Esophagus muscularis mucosa (tissue), 4 donors: ENCODE results near the gene ZSWIM4. TPM values are rescaled to one million over a fixed set of nuclear protein-coding genes. Genes with fewer than 3 reads are reported as not detected.

ENCODE experiments used
- DNase-seq: peaks from one replicate; pipeline ENCODE4 v3.0.0-alpha.2; 2017; ENCODE audit errors: extremely low spot score
- H3K27ac ChIP-seq, 4 donors: fragments of 200-600 bp; sonication (generic); replicated peaks in 1 of 4; 1 replicate in 3 of 4; 2 replicates in 1 of 4; pipeline ENCODE4 v1.5.1; 2016 to 2019; ENCODE audit warnings: mild to moderate bottlenecking in 1 of 4
- H3K27me3 ChIP-seq, 4 donors: fragments of 200-600 bp; sonication (generic); one replicate each; pipeline versions ENCODE4 v1.5.1 to v1.6.0; 2016 to 2019
- H3K36me3 ChIP-seq, 4 donors: fragments of 200-600 bp; sonication (generic); one replicate each; pipeline ENCODE4 v1.5.1; 2016 to 2019
- H3K4me1 ChIP-seq, 4 donors: fragments of 200-600 bp; sonication (generic); one replicate each; pipeline ENCODE4 v1.5.1; 2016 to 2019
- H3K4me3 ChIP-seq, 4 donors: fragments of 200-600 bp; sonication (generic); 1 replicate in 2 of 4; 2 replicates in 2 of 4; pipeline ENCODE4 v1.5.1; 2016 to 2019; ENCODE audit warnings: mild to moderate bottlenecking in 4 of 4, moderate library complexity in 1 of 4
- H3K9me3 ChIP-seq, 4 donors: fragments of 200-600 bp; sonication (generic); 1 replicate in 3 of 4; 2 replicates in 1 of 4; pipeline ENCODE4 v1.5.1; 2016 to 2019
- CTCF ChIP-seq, 3 experiments: fragments of 200-600 bp in 2 of 3; fragments of 450-650 bp in 1 of 3; sonication (generic) in 2 of 3; IDR thresholded peaks; one replicate each; pipeline ENCODE4 v1.5.1; 2017 to 2019; ENCODE audit warnings: antibody characterized with exemption in 3 of 3, mild to moderate bottlenecking in 2 of 3, moderate library complexity in 1 of 3
- EP300 ChIP-seq: sonication (generic); formaldehyde crosslinking; IDR thresholded peaks from one replicate; pipeline ENCODE4 v1.6.1; 2017; ENCODE audit warnings: antibody characterized with exemption
- POLR2A ChIP-seq: fragments of 450-650 bp; IDR thresholded peaks from one replicate; pipeline ENCODE4 v1.6.1; 2017; ENCODE audit warnings: antibody characterized with exemption, moderate library complexity, mild to moderate bottlenecking, low read depth
- POLR2AphosphoS5 ChIP-seq, 2 donors: sonication (generic); formaldehyde crosslinking; IDR thresholded peaks; one replicate each; pipeline ENCODE4 v1.6.1; 2017; ENCODE audit warnings: antibody characterized with exemption in 2 of 2
- WGBS: methylation state at CpG from one replicate; pipeline ENCODE4 v1.1.5; 2018; 5-methylcytosine and 5-hydroxymethylcytosine counted together
- intact Hi-C: fragments of 100-400 bp; cut with DNase I; formaldehyde crosslinking; loops from one replicate; pipeline ENCODE4 v1.15.1; 2023
- total RNA-seq, 4 donors: library from RNA; depleted of rRNA; stranded (reverse); fragments of >200 nt; gene quantifications; one replicate each; pipeline versions ENCODE4 v1.1.0 to v1.2.1, GENCODE V29; 2016

The ZSWIM4 gene
- total RNA-seq, 4 donors from 2014 or later = 5.3 to 11.6 (median 7.8) TPM

- Histone ChIP-seq H3K9me3 (no peaks in the 10 kb centered on the region), H3K4me3 (peak overlapping the region; percentile 68 to 92 (median 82)), H3K4me1 (peaks cover 4 to 33% (median 23%) of the 10 kb centered on the region in 4 donors), H3K36me3 (peaks cover 40 to 60% (median 54%) of the 10 kb centered on the region in 4 donors), H3K27ac (peak overlapping the region; percentile 75 to 83 (median 82)), H3K27me3 (no peaks in the 10 kb centered on the region)
- DNase-seq = no peak
- intact Hi-C loops = no loop called here
- WGBS = 62% methylated on average over 19 of the region's 19 CpGs
- TF ChIP-seq EP300 (no peak), POLR2A (no peak), CTCF (IDR thresholded peaks at IDR 0.05) (no peak), POLR2AphosphoS5 (IDR thresholded peaks at IDR 0.05) (no peak)
These were observed 29.7 kb upstream of the ZSWIM4 start for GRCh38 chr19:13765395-13766094.

- DNase-seq = no peak
- peaks cover 35 to 60% (median 51%) of the 10 kb centered on the region in 4 donors for H3K36me3 ChIP-seq
- intact Hi-C loops = no loop called here
- H3K4me3 ChIP-seq = no peak overlapping the region
- H3K27me3 ChIP-seq = no peaks in the 10 kb centered on the region
- no peaks in the 10 kb centered on the region for H3K9me3 ChIP-seq
- peaks cover 4 to 33% (median 23%) of the 10 kb centered on the region in 4 donors for H3K4me1 ChIP-seq
- peak overlapping the region in 2 of 4 donors; percentile 75 to 82 for H3K27ac ChIP-seq
- TF ChIP-seq CTCF (IDR thresholded peaks at IDR 0.05) (no peak), POLR2A (no peak), POLR2AphosphoS5 (IDR thresholded peaks at IDR 0.05) (no peak), EP300 (no peak)
- 91% methylated on average over 3 of the region's 3 CpGs for WGBS
These were observed 29.2 kb upstream of the ZSWIM4 start for GRCh38 chr19:13766095-13766481.

GRCh38 chr19:13768510-13768909 lies 26.7 kb upstream of the ZSWIM4 start:
- H3K36me3 ChIP-seq = peaks cover 13 to 57% (median 39%) of the 10 kb centered on the region in 4 donors
- peaks cover 4 to 27% (median 21%) of the 10 kb centered on the region in 4 donors for H3K4me1 ChIP-seq
- no peak overlapping the region for H3K4me3 ChIP-seq
- H3K9me3 ChIP-seq = no peaks in the 10 kb centered on the region
- H3K27ac ChIP-seq = no peak overlapping the region
- no peaks in the 10 kb centered on the region for H3K27me3 ChIP-seq
- WGBS = no CpG with 5 or more reads among the region's 19 CpGs
- no peak for TF ChIP-seq EP300
- no peak for TF ChIP-seq POLR2A
- TF ChIP-seq POLR2AphosphoS5 (IDR thresholded peaks at IDR 0.05) = no peak
- TF ChIP-seq CTCF (IDR thresholded peaks at IDR 0.05) = no peak
- DNase-seq = no peak
- intact Hi-C loops = no loop called here

- peaks cover 13 to 57% (median 39%) of the 10 kb centered on the region in 4 donors for H3K36me3 ChIP-seq
- no peaks in the 10 kb centered on the region for H3K27me3 ChIP-seq
- H3K27ac ChIP-seq = no peak overlapping the region
- H3K4me3 ChIP-seq = no peak overlapping the region
- H3K4me1 ChIP-seq = peaks cover 11 to 30% (median 23%) of the 10 kb centered on the region in 4 donors
- WGBS = 92% methylated on average over 16 of the region's 16 CpGs
- TF ChIP-seq POLR2AphosphoS5 (IDR thresholded peaks at IDR 0.05) (no peak), POLR2A (no peak), EP300 (no peak), CTCF (IDR thresholded peaks at IDR 0.05) (no peak)
- H3K9me3 ChIP-seq = no peaks in the 10 kb centered on the region
- intact Hi-C loops = no loop called here
- no peak for DNase-seq
These were observed 25.1 kb upstream of the ZSWIM4 start for GRCh38 chr19:13770013-13770635.
